ENCODE data around the gene LSM10.

The LSM10 gene

DNA sequence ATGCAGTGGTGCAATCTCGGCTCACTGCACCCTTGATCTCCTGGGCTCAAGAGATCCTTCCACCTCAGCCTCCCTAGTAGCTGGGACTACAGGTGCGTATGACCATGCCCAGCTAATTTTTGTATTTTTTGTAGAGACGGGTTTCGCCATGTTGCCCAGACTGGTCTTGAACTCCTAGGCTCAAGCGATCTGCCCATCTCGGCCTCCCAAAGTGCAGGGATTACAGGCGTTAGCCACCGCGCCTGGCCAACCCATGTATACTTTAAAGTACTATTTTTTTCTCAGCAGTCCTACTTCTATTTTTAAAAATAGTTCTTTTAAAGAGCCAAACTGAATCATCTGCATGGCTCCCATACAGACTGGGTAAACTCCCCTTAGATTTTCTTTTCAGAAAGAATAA, 15.5 kb downstream of the LSM10 start:
- no peak for DNase-seq

DNA sequence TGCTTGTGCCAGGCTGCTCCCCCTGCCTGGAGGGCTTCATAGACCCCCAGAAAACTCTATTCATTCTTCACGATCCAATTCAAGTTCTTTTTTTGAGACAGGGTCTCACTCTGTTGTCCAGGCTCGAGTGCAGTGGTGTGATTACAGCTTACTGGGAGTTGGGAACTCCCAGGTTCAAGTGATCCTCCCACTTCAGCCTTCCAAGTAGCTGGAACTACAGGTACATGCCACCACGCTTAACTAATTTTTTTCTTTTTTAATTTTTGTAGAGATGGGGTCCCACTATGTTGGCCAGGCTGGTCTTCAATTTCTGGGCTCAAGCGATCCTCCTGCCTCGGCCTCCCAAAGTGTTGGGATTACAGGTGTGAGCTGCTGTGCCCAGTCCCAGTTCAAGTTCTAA, 16.3 kb downstream of the LSM10 start:
- no peak for DNase-seq

DNA sequence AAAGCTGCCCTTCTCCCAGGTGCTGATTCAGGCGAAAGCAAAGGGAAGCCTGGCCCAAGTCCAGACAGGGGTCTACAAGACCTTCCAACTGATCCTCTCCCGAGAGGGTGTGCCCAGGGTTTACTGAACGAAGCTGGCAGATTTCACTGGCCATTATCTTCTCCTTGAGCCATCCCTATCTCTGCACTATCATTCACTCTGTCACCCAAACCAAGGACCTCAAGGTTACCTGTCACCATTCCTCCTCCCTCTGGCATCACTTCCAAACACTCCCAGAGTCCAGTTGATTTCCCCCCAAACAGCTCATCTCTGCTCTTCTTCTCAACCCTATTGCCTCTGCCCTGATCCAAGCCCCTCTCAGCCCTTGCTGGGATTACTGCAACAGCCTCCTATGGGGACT, 16.9 kb downstream of the LSM10 start:
- DNase-seq, result no peak

DNA sequence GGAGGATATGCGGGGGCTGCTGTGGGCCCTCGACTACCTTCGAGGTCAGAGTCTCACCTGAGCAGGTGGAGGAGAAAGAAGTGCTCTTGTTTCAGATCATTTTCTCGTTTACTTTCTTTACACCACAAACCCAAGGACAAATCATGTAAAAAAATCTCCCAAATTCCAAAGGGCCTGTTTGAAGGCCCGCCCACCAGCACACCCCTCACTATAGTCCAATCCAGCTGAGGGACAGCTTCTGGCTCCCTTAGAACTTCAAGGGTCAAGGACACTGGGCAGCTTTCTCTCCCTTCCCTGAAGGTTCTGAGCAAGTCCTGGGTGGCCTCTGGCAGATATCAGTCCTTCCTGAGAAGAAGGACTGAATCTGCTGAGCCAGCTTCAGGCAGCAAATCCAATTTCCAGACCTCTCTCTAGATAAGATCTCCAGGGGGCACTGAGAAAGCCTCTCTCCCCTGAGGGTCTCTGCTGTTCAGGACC, 17.5 kb downstream of the LSM10 start:
- DNase-seq, result no peak

DNA sequence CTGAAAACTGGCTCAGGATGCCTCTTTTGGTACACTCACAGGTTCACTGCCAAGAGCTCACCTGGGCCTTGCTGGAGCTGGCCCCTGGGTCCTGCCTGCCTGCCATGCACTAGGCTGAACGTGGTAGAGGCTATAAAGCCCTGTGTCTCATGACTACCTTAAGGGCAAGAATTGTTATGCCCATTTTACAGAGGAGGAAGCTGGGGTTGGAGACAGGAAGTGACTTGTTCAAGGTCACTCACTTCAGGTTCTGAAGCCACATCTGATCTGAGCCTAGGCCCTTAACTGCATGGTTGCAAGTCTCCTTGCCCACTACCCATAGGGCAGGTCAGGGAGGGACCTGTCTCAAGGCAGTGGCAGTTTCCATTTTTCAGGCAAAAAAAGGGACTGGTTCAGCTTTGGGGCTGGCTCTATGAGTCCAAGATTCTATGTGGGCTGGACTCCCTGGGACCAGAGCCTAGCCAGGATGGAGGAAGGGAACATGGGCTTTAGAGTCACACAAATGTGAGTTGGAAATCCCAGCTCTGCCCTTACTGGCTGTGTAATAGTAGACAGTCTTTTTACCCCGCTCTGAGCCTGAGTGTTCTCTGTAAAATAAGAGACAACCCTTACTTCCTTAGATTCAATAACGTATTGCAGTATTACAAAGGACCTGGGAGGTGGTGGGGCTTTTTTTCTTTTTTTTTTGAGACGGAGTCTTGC, 19.8 kb downstream of the LSM10 start:
- DNase-seq, result no peak

DNA sequence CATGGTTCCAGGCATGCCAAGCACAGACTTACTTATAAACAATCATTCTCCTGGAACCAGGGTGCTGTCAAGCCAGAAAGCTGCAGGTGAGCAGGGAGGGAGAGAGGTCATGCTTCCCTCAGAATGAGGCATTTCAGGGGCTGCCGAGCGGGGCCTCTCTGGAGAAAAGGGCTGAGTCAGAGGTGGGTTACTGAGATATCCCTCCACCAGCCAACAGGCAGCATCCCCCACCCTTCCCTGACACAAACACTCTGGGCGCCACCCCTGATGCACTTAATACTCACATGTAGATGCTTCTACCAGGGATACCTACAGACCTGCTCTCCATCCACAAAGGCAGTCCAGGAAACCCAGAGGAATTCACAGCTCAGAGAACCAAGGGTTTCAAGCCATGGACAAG, 25.1 kb downstream of the LSM10 start:
- no peak for DNase-seq

DNA sequence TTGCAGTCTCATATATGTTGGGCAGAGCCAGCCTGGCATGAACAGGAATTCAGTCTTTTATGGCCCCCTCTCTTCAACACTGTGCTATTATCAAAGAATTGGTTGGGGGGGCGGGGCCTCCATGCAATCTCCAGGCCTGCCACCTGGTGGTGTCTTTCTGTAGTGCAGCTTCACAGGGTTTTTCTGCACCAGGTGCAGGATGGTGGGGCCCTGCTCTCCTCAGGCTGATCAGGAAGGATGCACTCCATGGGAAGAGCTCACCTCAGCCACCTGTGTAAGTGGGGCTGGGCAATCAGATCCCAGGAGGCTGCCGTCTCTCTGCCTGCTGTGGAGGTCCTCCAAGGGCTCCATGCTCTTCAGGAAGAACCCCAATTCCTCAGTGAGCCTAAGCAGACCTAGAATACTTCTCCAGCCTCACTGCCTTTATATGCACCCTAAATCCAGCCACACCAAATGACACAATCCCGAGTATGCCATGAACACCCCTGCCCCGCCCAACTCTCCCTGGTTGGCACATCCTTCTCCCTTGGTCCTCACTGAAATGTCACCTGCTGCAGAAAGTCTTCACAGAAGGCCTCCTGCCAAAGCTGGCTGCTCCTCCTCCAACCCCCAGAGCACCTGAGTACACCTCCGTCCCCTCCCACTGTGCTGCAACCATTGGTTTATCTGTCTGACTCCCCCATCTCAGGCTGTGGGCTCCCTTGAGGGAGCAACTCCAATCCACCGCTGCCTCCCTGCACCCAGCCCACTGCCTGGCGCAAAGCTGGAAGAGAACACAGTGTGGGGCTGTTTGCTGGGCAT, 28.4 kb downstream of the LSM10 start:
- DNase-seq, result peak; percentile 86

DNA sequence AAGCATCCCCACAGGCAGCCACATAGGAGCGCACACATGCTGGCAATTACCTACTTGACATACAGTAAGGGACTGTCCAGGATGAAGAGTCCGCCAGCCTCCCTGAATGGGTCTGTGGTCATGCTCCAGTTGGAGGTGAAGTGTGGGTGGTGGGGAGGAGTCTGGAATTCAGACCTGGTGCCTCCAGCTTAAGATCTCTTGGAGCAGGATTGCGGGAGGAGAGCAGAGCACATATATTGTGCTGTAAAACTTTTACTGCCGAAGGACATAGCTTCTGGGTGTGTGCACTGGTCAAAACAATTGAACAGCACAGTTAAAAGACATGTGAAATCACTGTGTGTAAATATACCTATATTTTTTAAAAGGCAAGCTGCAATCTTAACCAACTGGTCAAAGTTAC, 29.9 kb downstream of the LSM10 start:
- no peak for DNase-seq

DNA sequence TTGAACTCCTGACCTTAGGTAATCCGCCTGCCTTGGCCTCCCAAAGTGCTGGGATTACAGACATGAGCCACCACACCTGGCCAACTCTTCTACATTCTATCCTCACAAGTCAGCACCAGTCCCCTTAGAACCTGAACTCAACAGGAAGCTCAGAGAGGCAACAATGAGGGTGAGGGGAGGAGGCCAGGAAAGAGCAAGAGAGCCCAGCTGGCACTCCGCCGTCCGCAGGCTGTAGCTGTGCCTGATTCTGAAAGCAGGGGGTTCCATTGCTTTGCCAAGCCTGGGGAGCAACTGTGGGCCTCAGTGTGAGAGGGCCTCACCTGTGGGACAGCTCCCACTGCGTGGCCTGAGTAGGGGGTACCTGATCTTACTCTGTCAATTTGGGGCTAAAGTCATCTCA, 30.6 kb downstream of the LSM10 start:
- no peak for DNase-seq

DNA sequence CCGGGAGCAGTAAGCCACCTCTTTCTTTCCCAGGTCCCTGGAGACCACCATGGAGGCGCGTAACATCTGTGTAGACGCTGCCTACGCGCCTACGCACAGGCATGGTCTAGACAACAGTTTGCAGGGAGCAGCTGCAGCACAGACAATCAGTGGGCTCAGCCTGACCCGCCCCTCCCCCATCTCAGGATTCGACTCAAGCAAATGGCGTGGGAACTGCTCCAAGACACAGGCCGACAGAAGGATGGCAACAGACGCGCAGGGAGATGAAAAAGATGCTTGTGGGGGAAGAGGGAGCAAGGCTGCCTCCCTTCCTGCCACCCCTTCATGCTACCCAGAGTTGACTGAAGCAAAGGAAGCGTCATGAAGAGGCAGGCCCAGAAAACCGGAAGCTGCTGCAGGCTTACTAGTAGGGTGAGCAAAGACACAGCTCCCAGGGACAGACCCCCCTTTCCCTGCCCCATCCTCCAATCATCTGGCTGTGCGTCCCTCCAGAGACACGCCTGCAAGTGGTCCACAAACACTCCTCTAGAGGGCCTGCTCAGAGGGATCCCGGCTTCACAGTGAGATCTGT, 31.5 kb downstream of the LSM10 start:
- peak; percentile 44 for DNase-seq

DNA sequence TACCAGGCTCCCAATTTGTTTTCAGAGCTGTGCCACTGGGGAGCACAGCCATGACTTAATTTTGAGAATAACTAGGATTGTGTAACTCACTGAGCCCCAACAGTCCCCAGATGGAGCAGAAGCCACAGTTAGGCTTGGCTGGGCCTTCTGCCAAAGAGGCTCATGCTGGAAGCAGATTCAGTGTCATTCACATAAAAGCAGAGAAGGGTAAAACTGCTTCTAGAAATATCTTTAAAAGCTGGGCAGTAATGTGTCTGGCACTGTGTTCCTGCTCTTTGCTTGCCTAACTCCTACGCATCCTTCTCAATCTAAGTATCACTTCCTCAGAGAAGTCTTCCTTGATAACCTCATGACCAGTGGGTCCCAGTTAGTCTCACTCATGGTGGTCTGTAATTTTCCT, 32.3 kb downstream of the LSM10 start:
- no peak for DNase-seq

DNA sequence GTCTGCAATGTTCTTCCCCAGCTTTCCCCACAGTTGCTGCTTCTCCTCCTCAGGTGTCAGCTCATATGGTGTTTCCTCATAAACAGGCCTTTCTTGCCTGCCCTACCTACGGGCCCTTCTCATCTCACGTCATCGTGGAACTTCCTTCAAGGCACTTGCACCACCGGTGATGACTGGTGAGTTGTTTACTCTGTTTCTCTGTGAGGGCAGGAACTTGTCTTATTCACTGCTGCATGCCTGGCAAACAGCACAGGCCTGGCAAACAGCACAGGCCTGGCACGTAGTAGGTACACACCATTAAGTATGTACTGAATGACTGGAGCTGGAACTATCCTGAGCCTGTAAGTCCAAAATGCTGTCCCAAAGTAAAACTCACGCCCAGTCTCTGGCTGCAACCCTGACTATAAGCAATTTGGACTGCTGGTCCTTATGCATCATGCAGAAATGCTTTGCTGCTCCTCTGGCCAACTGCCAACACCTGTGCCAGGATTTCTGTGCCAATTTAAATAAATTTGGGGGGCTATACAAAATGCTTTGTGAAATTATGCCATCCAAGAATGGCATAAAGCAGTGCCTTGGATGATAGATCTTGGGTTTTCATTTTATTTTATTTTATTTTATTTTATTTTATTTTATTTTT, 37.7 kb downstream of the LSM10 start:
- DNase-seq, result peak; percentile 25

DNA sequence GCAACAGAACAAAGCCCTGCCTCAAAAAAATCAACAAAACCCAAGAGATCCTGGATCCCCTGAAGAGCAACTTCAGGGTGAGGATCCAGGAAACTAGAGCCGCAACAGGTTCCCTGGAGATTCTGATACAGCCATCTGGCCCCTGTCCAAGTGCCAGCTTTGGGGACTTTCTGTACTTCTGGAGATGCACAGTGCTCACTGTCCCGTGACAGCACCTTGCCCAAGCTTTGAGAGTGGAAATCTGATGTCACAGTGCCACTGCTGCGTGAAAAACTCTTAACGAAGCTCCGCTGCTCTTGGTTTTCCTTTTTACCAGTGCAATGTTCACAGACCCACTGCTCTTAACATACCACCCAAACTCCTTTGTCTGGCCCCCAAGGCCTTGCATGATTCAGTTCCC, 38.3 kb downstream of the LSM10 start:
- DNase-seq, result no peak

DNA sequence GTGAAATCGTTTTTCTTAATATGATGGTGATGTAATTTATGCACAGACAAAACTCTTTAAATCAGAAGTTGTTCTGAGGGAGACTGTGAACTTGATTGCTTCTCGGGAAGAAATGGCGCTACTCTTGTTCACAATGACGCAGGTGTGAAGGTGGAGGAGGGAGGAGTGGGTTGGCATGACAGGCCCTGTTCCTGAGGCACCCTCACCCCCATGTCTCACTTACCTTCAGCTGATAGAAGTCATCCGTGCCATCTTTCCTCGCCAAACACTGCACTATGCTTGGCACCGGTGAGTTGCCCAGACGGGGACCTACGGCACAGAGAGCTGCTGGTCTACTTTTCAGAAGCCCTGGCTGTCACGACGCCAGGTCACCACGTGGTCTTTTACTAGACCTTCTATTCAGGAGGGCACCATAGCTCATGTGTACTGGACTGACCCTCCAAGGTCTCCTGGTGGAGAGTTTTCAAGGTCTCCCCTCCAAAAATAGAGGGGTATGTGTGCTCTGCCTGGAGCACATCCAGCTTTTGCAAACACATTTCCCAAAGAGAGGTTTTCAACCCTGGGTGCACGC, 39.1 kb downstream of the LSM10 start:
- no peak for DNase-seq

DNA sequence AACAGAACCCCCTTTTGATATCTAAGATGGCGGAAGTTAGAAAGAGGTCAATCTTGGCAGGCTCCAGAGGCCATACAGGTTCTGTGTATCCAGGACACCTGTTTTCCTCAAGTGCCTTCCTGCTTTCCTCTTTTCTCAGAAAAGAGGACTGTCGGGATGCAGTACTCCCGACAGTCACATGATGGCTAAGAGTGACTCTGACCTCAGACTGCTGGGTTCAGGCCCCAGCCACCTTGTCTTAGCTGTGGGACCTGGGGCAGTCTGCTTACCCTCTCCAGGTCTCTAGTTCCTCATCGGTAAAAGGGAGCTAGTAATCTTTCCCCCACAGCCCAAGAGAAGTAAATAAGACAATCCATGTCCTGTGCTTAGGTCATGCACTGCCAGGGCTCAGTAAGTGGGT, 41.9 kb downstream of the LSM10 start:
- no peak for DNase-seq

DNA sequence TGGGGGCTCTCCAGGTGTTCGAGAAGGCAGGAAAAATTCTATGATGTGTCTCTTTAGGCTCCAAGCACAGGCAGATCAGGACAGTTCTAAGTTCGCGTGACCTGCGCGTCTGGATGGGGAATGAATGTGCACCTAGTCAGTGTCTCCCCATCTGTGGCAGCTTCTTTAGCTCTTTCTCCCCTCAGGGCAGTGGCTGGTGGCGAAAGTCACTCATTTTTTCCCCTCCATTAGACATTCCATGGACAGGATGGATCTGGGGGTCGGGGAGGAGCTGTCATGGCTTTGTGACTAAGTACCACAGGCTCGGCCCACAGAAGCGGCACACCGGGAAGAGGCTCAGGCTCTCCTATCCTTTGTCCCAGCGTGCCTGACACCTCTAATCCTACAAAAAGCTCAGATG, 43.2 kb downstream of the LSM10 start:
- no peak for DNase-seq

DNA sequence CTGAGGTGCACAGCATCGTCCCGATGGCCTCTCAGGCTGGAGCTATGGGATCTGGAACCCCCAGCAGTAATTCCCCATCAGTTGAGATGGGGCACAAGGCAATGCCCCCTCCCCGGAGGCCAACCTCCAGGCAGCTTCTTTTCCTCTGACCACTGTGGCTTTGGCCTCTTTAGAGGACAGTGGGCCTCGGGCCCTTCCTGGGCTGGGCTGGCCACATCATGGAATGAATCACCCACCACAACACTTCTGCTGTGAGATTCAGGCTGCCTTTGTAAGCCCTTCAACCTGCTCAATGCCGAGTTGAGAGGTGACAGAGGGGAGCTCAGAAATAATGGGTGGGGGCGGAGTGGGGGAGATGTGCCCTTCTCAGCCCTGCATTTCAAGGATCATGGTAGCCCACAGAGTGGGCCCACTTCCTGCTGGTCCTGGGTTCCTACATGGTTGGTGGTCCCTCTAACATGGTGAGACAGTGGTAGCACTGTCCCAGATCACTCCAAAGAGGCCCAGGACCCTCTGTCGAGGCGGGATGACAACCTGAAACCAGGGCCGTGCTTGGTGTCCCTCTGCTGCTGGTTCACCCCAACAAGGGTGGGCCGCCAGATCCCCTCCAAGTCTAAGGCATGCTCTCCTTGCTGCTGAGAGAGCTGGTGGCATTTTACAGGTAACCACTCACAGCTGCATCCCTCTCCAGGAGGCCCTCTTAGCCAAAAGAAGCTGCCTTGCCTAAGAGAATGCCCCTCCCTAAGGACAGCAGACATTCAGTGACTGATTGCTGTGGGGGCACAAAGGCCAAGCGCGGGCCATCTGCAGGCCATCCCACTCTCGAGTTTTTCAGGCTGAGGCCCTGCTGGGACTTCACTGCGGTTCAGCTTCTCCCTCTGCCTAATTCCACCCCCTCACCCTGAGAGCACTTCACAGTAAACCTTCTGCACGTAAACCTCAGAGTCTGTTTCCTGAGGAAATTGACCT, 44.5 kb downstream of the LSM10 start:
- no peak for DNase-seq

DNA sequence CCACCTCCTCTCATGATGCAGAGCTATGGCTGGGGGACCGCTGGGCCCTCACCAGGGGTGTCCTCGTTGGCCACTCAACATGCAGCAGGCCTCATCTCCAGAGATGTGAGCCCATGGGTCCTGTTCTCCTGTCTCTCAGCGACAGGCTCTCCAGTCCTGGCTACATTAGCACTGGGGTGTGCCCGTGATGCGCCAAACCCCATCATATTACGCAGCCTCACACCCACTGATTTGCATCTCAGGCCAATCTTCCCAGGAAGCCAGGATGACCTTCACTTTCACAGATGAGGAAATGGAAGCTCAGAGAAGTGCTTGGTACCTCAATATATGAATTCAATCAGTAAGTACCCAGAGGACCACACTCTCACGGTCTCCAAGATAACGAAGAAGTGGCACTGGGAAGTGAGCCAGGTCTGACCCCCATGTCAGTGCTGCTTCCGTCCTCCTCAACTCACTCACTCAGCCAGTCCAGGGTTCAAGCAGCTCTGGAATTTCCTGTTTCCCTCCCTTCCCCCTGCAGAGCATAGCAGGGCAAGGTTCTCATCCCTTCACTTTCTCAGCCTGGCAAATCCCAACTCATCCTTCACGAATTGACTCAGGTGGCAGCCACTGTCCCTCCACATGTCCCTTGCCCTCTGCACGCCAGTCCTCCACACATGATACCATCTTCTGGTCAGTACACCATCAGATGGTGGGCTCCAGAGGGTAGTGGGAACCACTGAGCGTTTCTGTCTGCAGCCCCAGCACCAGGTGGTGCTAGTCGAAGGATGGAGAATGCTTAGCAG, 45.4 kb downstream of the LSM10 start:
- DNase-seq, result no peak

DNA sequence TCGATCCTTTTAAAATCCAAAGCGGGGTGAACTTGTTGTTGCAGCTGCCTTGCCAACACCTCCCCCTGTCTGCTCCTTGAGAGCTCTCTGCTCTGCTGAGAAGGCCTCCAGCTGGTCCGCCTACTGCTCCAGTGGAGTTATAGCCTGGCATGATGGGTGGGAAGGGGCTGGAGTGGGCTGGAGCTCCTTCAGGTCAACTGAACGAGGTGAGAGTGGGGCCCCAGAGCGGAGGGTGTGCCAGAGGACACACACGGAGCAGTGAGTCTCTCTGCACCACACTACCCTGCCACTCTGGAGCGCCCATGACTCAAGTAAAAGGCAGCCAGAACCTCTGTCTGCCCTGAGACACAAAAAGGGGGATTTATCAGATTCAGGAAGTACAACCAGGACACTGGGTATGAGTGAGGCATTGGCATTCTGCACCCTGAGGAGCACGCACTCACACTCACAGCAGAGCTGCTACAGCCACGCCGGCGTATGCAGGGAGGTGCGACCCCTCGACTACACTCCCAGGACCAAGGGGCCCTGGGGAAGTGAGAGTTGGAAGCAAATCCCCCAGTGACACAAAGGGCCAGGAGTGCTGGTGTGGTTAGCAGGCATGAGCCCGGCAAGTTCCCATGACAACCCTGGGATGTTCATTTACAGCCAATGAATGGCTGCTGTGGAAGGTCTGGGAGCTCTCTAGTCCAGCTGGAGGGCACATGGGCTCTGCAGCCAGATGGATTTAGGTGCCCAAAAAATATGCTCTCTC, 46.3 kb downstream of the LSM10 start:
- DNase-seq, result no peak

DNA sequence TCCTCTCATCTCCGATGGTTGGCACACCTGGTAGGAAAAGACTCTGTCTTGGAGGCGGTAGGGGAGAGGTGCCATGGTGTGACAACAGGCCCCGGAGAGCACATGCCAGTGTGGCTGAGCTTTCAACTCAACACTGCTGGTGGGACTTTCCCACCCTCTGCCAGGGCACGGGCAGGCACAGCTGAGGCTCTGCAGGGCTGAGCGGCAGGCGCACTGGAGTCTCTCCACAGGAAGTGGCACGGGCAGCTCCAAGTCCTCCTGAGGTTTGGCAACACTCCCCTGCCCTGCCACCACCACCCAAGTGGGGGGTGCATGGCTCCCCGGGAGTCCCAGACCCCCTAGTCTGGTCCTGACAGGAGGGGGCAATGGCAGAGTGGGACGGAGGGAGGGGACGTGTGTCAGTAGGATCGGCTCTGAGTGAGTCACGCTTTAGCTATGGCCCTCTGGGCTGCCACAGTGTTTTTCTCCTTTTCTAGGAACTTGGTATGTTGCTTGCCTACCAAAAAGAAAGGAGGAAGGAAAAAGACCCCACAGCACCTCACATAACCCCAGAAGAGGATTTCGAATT, 47.0 kb downstream of the LSM10 start:
- DNase-seq, result peak; percentile 48

Data from stimulated activated CD4-positive, alpha-beta T cell treated with anti-CD3 and anti-CD28 coated beads, Interleukin-4, amount 100 ng/mL, for 24 hours (primary cell).